ENCODE measurements around the gene NDUFAF2. TPM values are rescaled to one million over a fixed set of nuclear protein-coding genes. Genes with fewer than 3 reads are reported as not detected.
"Not testable (repeated sequence)": the region's sequence is repeated elsewhere in the genome, so short reads cannot be mapped to it uniquely, and the experiment has no call there.

Gene NDUFAF2
- polyA plus RNA-seq, 1 of the 3 experiments (the other 2 are of a cell fraction) = 33.4 TPM

GRCh38 chr5:61187826-61188225 lies 242.8 kb downstream of the NDUFAF2 start:
- POLR2A ChIA-PET; H3K9ac ChIP-seq; H3K4me1 ChIP-seq (ENCODE audit: control insufficient read depth in 1 of 2, insufficient read depth in 2 of 2, low read depth in 1 of 2, low read length in 1 of 2); H3F3A ChIP-seq (replicated peaks; ENCODE audit: insufficient read depth); H3K36me3 ChIP-seq (replicated peaks in 1 of 2; ENCODE audit: control insufficient read depth in 1 of 2, insufficient read depth in 2 of 2, low read length in 1 of 2); CTCF ChIA-PET; H3K4me2 ChIP-seq; DNase-seq; H3K9me2 ChIP-seq; H3K4me3 ChIP-seq (ENCODE audit: low read depth in 2 of 2, low read length in 1 of 2); H3K79me2 ChIP-seq (ENCODE audit: insufficient read depth); H3K27me3 ChIP-seq (ENCODE audit: insufficient read depth); H3K27ac ChIP-seq (ENCODE audit: low read depth in 2 of 2, low read length in 1 of 2); H3K9me3 ChIP-seq; H2AFZ ChIP-seq (ENCODE audit: low read depth); H4K20me1 ChIP-seq (ENCODE audit: insufficient read depth): not testable (repeated sequence)
- 32% methylated on average over 2 of the region's 2 CpGs for WGBS (ENCODE audit: low lambda C conversion rate)

DNA sequence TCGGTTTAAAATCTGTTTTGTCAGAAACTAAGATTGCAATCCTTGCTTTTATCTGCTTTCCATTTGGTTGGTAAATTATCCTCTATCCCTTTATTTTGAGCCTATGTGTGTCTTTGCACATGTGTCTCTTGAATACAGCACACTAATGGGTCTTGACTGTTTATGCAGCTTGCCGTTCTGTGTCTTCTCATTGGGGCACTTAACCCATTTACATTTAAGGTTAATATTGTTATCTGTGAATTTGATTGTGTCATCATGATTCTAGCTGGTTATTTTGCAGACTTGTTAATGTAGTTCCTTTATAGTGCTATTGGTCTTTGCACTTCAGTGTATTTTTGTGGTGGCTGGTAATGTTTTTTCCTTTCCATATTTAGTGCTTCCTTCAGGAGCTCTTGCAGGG lies 253.6 kb downstream of the NDUFAF2 start:
- Histone ChIP-seq H3K9me2 (no peaks in the 10 kb centered on the region), H3K27me3 (ENCODE audit: insufficient read depth) (no peaks in the 10 kb centered on the region), H3K79me2 (ENCODE audit: insufficient read depth) (no peaks in the 10 kb centered on the region), H3K9ac (no peak overlapping the region), H3K36me3 (replicated peaks in 1 of 2; ENCODE audit: control insufficient read depth in 1 of 2, insufficient read depth in 2 of 2, low read length in 1 of 2) (no peaks in the 10 kb centered on the region), H3K4me3 (ENCODE audit: low read depth in 2 of 2, low read length in 1 of 2) (no peak overlapping the region), H2AFZ (ENCODE audit: low read depth) (no peak overlapping the region), H3K27ac (ENCODE audit: low read depth in 2 of 2, low read length in 1 of 2) (no peak overlapping the region), H3K4me2 (no peak overlapping the region), H4K20me1 (ENCODE audit: insufficient read depth) (no peaks in the 10 kb centered on the region), H3K4me1 (ENCODE audit: control insufficient read depth in 1 of 2, insufficient read depth in 2 of 2, low read depth in 1 of 2, low read length in 1 of 2) (no peaks in the 10 kb centered on the region), H3F3A (replicated peaks; ENCODE audit: insufficient read depth) (no peaks in the 10 kb centered on the region), H3K9me3 (no peaks in the 10 kb centered on the region)
- WGBS (ENCODE audit: low lambda C conversion rate) = 15% methylated on average over 2 of the region's 2 CpGs
- ChIA-PET CTCF (interaction anchor here (1.1 kb wide), 1 partner anchor 22 kb away, joined by 3 read pairs; no protein-coding TSS in a partner anchor), POLR2A (no interaction called here)
- DNase-seq = no peak
- TF ChIP-seq, protein P1, sequence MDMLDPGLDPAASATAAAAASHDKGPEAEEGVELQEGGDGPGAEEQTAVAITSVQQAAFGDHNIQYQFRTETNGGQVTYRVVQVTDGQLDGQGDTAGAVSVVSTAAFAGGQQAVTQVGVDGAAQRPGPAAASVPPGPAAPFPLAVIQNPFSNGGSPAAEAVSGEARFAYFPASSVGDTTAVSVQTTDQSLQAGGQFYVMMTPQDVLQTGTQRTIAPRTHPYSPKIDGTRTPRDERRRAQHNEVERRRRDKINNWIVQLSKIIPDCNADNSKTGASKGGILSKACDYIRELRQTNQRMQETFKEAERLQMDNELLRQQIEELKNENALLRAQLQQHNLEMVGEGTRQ (IDR thresholded peaks at IDR 0.05; ENCODE audit: borderline replicate concordance, low read depth, low read length) = no peak
- TF ChIP-seq USF1 (IDR thresholded peaks at IDR 0.05; ENCODE audit: borderline replicate concordance, low read depth) = no peak
- no peak for TF ChIP-seq CHD2 (IDR thresholded peaks at IDR 0.05; ENCODE audit: low read length, partially characterized antibody)
- no peak for TF ChIP-seq PBX3 (IDR thresholded peaks at IDR 0.05)
- TF ChIP-seq EZH2phosphoT487 (IDR thresholded peaks at IDR 0.05; ENCODE audit: borderline replicate concordance, low read depth) = no peak
- no peak for TF ChIP-seq YY1 (IDR thresholded peaks at IDR 0.05; ENCODE audit: low read depth)
- TF ChIP-seq, protein P2, sequence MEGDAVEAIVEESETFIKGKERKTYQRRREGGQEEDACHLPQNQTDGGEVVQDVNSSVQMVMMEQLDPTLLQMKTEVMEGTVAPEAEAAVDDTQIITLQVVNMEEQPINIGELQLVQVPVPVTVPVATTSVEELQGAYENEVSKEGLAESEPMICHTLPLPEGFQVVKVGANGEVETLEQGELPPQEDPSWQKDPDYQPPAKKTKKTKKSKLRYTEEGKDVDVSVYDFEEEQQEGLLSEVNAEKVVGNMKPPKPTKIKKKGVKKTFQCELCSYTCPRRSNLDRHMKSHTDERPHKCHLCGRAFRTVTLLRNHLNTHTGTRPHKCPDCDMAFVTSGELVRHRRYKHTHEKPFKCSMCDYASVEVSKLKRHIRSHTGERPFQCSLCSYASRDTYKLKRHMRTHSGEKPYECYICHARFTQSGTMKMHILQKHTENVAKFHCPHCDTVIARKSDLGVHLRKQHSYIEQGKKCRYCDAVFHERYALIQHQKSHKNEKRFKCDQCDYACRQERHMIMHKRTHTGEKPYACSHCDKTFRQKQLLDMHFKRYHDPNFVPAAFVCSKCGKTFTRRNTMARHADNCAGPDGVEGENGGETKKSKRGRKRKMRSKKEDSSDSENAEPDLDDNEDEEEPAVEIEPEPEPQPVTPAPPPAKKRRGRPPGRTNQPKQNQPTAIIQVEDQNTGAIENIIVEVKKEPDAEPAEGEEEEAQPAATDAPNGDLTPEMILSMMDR (IDR thresholded peaks at IDR 0.05) = no peak

Data from SK-N-SH (cell line).